ENCODE results near the gene RPL27.
A peak's percentile ranks its signal among the peaks of the same experiment; 100 is the strongest.

The RPL27 gene

DNA sequence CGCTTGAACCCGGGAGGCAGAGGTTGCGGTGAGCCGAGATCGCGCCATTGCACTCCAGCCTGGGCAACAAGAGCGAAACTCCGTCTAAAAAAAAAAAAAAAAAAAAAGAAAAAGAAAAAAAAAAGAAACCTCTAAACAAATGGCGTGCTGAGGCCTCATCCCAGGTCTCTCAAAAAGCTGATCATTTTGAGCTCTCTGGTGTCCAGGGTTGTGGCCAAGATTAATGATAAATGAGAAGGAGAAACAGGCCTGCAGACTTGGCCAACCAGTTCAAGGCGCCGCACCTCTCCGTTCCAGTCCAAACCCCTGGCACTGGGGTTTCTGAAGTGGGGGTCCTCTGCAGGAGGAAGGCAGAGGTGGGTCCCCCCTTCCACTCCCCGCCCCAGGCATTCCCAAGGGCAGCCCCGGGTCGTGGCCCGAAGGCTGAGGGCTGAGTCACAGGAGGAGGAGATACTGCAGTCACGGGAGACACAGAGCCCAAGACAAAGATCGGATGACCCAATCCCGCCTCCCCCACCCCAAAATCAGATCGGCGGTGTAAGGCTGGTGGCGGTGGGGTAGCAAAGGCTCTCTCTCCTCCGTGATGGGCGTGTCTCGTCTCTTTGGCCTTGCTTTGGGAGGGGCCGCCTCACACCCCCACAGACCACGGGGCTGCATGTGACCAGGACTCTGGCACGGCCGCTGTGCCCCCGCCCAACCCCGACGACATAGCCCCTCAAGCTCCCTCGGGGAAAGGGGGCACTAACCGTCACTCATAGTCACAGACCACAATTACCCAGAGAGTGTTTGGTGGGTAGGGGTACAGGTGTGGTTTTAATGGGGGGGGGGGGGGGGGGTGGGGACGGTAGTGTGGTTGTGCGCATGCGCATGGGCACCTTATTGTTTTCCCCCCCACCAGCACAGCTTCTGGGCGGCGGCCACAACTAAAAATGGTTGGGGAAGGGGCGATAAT is 22.8 kb downstream of the RPL27 start:
- DNase-seq (ENCODE audit: low spot score), result peak; percentile 91

DNA sequence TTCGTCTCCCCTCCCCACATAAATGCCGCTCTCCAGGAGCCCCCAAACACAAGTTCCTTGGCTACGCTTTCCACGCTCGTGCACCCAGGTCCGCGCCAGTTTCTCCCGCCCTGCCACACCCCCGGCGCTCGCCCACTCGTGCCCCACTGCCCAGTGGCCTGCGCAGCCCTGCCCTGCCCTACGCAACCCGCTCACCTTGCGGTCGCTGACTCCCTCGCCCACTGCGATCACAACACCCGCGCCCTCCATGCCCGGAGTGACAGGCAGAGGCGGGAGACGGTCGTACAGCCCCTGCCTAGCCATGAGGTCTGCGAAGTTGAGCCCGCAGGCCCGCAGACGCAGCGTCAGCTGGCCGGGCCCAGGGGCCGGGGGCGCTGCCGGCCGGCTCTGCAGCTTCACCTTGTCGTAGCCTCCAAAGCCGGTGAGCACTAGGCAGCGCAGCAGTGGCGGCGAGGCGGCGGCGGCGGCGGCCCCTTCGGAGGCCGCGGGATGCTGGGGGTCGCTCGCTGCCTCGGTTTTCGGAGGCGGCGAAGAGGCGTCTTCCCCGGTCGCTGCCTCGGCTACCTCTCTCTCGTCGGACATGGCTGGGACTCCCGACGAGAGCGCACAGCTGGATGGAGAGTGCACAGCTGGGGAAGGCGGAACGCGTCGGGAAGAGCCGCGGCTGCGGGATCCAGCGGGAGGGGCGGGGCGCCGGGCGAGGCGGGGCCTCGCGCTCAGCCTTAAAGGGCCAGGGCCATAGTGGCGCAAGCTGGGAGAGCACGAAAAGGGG is 23.7 kb downstream of the RPL27 start, which contains the start of gene VAT1:
TSS of gene VAT1 (minus strand) at position 645 of the 772 bp plus-strand sequence. CDS start at position 582, 63 bp downstream.
- peak; percentile 91 for DNase-seq (ENCODE audit: low spot score)

DNA sequence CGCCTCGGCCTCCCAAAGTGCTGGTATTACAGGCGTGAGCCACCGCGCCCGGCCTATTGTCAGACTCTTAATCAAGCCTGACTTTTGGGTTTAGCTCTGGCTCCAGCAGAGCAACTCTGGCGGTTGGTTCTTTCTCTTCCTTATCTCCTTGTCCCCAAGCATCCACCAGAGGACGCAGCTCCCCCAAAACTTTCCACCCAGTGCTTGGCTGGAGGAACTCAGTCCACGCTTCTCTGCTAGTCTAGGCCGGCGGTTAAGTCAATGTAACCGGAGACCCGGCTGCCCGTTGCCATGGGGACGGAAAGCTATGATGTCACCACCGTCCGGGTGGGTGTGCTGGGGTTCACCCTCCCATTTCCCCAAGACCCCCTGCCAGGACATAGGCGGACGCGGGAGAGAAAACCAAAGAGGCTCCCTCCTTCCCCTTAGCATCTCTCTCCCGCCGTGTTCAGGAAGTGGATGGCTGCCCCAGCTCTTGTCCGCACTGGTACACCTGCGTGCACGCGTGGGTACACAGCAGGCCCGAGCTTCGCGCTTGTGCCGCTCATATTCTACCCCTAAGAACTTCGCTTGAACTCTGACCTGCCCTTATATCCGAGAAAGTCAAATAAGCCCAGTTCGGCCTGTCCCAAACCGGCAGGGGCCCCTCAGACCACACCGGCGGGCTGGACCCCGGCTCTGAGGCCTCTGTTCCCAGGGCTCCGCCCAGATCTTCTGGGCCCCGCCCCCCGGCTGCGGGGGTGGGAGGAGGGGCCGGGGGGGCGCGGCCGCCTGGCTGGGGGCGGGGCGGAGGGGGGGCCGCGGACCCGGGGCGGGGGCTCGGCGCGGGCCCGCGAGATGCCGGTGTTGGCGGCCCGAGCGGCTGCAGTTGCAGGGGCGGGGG is 26.4 kb downstream of the RPL27 start, which contains the start of gene RND2:
TSS of gene RND2 (plus strand) at position 825 of the 883 bp plus-strand sequence. CDS start 117 bp downstream, outside the sequence.
- peak; percentile 96 for DNase-seq (ENCODE audit: low spot score)

DNA sequence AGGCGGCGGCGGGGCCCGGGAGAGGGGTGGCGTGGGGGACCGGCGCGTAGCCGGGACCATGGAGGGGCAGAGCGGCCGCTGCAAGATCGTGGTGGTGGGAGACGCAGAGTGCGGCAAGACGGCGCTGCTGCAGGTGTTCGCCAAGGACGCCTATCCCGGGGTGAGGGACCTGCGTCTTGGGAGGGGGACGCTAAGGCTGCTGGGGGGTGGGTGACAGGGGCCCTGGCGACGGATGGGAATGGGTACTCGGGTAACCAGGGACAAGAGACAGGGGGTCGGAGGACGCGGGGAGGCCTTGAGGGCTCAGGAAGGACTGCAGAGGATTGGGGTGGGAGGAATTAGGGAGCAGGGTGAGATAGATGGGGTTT is 27.1 kb downstream of the RPL27 start:
- no peak for DNase-seq (ENCODE audit: low spot score)

DNA sequence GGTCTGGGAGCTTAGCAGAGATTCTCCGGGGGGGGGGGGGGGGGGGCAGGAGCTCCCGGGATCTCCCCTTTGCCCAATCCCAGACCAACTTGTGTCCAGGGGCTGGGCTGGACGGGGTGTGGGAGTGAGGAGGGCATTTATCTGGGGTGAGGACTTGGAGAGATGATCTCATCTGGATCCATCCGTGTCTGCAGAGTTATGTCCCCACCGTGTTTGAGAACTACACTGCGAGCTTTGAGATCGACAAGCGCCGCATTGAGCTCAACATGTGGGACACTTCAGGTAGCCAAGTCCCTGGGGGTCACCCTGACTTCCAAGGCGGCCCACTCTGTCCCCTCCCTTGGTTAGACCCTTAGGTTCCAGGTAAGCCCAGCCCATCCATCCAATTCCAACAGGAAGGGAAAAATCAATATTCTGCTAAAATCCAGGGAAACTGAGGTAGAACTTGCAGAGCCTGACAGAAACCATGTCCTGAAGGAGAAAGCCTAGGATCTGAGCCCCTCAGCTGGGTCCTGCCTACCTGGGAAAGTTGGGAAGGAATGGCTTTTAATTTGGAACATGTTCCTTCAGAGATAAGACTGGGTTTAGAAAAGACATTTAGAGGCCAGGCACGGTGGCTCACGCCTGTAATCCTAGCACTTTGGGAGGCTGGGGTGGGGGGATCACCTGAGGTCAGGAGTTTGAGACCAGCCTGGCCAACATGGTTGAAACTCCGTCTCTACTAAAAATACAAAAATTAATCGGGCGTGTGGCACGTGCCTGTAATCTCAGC is 27.7 kb downstream of the RPL27 start:
- no peak for DNase-seq (ENCODE audit: low spot score)

DNA sequence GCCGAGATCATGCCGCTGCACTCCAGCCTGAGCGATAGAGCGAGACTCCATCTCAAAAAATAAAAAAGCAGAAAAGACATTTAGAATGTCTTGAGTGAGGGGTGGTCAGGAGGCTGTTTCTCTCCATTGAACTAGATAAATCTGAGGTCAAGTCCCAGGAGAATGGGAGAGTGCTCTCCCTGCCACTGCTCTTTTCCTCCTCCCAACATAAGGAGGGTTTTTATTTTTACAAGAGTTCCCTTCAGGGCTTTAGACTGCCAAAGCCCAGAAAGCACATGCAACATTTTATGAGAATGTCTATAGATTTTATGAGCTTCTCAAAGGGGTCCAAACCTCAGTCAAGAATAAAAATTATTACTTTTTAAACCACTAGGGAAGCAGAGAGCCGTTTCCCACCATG is 28.4 kb downstream of the RPL27 start:
- DNase-seq (ENCODE audit: low spot score), result no peak

DNA sequence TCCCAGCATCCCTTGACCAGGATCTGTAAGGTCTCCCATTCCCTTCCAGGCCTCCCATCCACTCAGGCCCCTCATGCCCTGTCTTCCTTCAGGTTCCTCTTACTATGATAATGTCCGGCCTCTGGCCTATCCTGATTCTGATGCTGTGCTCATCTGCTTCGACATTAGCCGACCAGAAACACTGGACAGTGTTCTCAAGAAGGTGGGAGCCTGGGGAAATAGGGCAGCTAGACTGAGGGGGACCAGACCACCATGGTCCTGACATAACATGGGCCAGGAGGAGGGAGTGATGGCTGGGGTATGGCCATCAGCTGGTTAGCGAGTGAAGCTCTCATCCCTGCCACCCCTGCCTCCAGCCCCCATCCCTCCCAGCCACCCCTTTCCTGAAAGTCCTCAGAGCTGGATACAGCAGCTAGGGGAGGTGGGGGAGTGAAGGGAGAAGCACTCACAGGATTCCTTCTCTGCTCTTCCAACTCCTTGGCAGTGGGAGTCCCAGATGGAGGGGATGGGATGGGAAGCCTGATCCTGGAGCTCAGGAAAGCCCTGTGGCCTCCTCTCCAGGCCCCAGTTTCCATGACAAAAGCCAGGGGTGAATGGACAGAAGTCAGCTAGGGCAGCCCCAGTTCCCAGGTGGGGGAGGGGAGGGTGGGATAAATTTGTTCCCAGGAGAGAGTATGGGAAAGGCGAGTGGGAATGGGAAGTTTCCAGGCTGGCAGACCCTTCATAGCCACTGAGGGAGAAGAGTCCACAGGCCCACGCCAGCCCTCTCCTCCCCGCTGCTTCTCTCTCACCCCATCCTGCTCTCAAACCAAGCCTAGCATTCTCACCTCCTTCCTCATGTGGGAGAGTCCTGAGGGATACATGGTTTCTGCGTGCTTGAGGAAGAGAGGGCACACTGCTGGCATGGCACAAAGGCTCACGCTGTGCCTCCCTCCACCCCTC is 29.1 kb downstream of the RPL27 start:
- DNase-seq (ENCODE audit: low spot score), result no peak

DNA sequence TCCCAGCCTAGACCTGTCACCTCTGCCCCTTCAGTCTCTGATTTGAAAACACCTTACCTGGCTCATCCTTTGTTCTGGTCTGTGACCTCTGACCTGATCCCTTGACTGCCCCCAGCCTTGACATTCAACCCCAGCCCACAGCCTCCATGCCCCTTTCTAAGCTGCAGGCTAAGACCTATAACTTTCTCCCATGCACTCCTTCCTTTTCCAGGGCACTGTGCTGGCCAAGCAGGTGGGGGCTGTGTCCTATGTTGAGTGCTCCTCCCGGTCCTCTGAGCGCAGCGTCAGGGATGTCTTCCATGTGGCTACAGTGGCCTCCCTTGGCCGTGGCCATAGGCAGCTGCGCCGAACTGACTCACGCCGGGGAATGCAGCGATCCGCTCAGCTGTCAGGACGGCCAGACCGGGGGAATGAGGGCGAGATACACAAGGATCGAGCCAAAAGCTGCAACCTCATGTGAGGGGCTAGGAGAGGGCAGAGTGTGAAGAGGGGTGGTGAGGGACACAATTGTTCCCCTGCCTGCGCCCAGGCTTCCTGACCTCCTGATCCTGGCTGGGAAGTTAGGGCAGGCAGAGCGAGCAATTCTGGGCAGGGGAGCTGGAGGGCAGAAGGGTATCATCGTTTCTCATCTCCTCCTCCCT is 30.1 kb downstream of the RPL27 start:
- no peak for DNase-seq (ENCODE audit: low spot score)

DNA sequence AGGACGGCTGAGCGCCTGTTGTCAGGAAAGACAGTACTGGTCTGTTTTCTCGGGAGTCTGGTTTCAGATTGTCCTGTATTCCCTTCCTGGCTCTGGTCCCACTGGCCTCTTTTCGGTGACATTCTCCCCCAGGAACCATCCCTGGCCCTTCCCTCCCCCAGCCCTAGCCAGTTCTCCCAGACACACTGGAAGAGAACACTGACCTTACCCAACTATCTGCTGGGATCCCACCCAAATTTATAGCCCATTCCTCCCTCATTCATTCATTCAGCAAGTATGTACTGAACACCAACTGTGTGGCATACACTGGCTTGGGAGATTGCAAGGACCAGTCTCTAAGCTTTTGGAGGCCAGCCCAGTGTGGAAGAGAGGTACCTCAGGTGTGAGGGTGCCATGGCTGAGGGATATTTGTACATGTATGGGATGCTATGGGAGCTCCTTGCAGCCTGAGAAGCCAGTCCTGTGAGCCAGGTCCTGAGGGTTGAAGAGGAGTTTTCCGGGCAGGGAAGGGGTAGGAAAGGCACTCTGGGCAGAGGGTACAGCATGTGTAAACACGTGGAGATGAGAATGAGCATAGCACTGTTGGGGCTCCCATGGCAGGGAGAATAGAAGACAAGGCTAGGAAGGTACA is 32.0 kb downstream of the RPL27 start:
- DNase-seq (ENCODE audit: low spot score), result no peak

DNA sequence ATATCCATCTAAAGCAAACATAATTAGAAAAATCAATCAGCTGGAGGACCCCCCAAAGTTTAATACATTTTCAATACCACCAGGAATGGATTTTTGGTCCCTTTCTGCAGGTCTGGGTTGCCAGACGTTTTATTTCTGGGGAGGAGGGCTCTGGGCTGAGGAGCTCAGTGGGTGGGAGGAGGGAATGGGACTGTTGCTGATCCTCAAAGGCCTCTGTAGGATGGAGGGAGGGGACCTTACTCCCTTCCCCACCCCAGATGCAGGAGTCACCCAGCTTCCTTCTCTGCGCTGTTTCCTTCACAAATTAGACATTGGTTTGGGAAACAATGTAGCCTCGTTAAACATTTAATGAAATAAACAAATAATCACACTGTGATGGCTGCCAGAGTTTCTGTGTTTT is 33.4 kb downstream of the RPL27 start:
- no peak for DNase-seq (ENCODE audit: low spot score)

DNA sequence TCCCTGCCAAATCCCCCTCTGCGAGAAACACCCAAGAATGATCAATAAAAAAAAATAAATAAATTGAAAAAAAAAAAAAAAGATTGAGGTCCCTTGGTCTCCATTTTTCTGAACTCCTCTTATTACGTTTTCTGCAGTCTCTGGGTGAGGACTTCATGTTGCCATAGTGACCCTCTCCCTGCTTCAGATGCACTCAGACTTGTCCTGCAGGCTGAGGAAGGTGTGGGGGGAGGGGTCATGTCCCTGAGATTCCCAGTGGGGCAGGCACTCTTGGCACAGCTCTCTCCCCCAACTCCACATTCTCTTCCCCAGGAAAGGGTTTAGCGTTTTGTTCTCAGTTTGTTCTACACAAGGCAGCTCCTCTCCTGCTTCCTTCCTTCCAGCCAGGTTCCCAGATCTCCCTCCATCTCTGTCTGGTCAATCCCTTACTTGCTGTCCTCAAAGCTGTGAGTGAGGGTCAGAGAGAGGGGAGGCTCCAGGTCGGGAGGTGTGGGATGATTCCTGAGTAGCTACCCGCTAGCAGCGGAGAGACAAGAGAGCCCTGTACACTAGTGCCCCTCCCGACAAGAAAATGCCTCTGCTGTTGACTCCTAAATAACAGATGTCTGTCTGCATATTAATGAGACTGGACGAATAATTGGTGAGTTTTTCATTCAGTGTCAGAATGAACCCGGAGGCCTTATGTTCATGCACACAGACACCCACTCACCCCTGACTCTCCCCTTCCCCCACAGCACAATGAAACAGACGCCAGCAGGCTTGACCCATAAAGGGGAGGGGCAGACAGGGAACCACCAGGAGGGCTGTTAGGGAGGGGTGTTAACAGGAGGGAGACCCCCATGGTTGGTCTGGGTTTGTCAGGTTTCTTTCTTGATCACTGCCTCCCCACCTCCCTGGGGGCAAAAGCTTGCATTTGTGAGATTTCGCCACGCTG is 36.0 kb downstream of the RPL27 start:
- DNase-seq (ENCODE audit: low spot score), result no peak

DNA sequence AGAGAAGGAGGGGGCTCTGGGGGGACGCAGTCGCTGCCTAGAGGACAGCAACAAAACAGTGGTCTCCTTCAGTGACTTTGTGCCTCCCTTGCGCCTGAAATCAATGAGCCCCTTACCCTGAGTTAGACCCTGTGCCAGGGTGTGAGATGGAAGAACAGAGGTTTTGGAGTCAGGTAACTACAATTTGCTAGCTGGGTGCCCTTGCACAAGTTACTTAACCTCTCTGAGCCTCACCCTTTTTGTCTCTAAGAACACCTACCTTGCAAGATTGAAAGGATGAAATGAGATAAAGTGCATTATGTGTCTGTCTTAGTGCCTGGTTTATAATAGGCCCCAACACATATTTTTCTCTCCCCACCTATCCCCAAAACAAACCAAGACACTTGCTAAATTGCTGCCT is 36.7 kb downstream of the RPL27 start:
- no peak for DNase-seq (ENCODE audit: low spot score)

DNA sequence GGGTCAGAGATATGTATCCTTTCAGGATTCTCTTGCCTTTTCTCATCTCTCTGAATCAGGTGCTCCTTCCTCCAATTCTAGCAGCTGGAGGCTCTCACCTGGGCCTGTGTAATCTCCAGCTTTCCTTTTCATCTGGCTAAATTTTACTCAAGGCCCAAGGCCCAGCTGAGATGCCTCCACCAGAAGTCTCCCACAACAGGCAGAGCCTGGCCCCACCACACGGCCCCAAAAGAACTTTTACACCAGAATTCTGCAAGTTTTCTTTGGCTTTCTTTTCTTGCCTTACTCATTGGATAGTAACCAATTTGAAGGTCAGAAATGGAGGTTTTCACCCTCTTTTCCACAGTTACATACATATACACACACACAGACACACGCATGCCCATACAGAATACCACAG is 41.4 kb downstream of the RPL27 start:
- no peak for DNase-seq (ENCODE audit: low spot score)

DNA sequence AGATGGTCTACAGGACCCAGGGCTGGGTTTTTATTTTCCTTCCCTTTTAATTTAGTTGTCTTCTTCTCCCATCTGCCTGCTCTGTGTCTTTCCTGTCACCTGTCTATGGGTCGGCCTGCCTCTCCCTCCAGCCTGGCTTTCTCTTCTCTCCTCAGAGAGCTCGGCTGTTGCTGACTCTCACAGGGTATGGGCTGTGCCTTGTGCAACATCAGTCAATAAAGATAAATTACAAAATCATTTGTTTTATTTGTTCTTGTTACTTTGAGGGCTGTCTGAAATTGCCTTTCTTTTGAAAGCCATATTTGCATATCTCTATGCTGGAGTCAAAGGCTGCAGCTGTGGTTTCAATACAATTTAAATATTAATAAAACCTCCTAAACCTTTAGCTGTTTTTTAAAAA is 42.4 kb downstream of the RPL27 start:
- DNase-seq (ENCODE audit: low spot score), result no peak

DNA sequence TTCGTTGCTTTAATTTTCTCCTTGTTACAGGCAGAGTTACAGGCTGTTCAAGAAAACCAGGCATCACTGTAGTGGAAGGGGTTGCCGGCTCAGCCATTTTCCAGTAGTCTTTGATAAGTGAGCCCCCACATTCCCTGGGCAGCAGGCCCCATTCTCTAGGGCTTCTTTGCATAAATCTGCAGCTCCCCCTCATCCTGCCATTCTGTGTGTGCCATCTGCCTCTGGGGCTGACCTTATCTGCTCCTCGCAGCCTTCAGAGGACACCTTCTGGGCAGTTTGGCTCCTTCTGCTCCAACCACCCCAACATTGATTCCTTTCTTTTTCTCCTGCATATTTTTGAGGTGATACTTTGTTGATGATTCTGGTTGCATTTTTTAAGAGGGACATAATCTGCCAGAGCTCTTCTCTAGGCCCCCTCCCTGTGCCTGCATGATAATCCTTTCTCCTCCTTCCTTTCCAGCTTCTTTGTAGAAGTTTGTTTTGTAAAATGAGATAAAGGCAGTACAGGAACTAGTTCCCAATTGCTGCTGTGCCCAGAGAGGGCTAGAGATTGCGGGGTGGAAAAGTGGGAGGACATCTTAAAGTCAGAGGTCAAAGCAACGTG is 43.9 kb downstream of the RPL27 start:
- DNase-seq (ENCODE audit: low spot score), result peak; percentile 32

DNA sequence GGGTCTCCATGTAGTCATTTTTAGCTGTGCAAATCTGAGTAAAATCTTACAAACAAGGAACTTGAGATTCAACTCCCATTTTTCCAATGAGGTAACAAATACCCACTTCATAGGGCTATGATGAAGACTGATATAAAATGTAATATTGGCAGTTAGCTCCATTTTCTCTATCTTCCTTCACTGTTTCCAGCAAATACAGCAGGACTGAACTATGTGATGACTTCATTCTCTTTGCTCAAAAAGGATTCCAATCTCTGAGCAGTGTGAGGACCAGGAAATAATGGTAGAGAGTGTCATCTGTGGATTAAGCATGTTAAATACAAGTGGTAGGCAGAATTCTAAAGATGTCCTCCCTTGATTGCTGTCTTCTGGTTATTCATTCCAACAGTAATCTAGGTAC is 45.1 kb downstream of the RPL27 start:
- DNase-seq (ENCODE audit: low spot score), result peak; percentile 35

DNA sequence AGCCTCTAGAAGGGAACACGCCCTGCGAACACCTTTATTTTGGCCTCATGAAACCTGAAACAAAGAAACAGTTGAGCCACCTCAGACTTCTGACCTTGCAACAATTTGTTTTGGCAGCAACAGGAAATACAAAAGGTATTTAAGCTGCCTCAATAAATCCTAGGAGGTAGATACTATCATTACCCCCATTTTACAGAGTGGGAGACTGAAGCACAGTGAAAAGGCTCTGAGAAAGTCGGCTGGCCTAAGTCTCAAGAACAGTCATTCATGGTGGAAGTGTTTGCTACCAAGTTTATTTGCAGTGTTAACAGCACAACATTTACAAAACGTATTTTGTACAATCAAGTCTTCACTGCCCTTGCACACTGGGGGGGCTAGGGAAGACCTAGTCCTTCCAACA is 45.8 kb downstream of the RPL27 start:
- no peak for DNase-seq (ENCODE audit: low spot score)

Measured in AG20443 (cell line).